GM12872 (cell line): ENCODE results near the gene BRICD5.

ENCODE experiments used
- CTCF ChIP-seq: IDR thresholded peaks from 3 replicates; pipeline ENCODE4 v1.5.1; 2011; ENCODE audit warnings: low read depth, mild to moderate bottlenecking, low read length, moderate library complexity; ENCODE audit not compliant: insufficient read depth

The BRICD5 gene

GRCh38 chr16:2210009-2210332 lies 692 bp downstream of the BRICD5 start:
- no peak for TF ChIP-seq CTCF

- no peak for TF ChIP-seq CTCF
Observed at GRCh38 chr16:2209258-2210008, 1.2 kb downstream of the BRICD5 start.

GRCh38 chr16:2208772-2209171 lies 1.9 kb downstream of the BRICD5 start:
- TF ChIP-seq CTCF: no peak

GRCh38 chr16:2208308-2208707 lies 2.4 kb downstream of the BRICD5 start:
- no peak for TF ChIP-seq CTCF

GRCh38 chr16:2207872-2208271 lies 2.8 kb downstream of the BRICD5 start:
- TF ChIP-seq CTCF: no peak

GRCh38 chr16:2206780-2207433 lies 3.8 kb downstream of the BRICD5 start:
- no peak for TF ChIP-seq CTCF

GRCh38 chr16:2206420-2206779 lies 4.3 kb downstream of the BRICD5 start:
- TF ChIP-seq CTCF: no peak
